ENCODE results near the gene RECQL5.

The RECQL5 gene

GRCh38 chr17:75652934-75653549 lies 13.9 kb downstream of the RECQL5 start:
- no peak overlapping the region for H3K9ac ChIP-seq (ENCODE audit: low read depth in 1 of 2, low read length in 2 of 2)
- H3K4me1 ChIP-seq (ENCODE audit: control insufficient read depth in 1 of 2, insufficient read depth in 2 of 2, low read length in 2 of 2), result no peaks in the 10 kb centered on the region
- no peak overlapping the region for H3K27ac ChIP-seq (ENCODE audit: low read depth, low read length)
- no peak overlapping the region for H3K4me3 ChIP-seq (ENCODE audit: low read depth in 1 of 2, low read length in 2 of 2)
- H3K36me3 ChIP-seq (ENCODE audit: control insufficient read depth in 1 of 2, insufficient read depth in 2 of 2, low read length in 2 of 2), result peaks cover 15 to 49% of the 10 kb centered on the region in 2 donors
- H3K27me3 ChIP-seq (ENCODE audit: control insufficient read depth in 1 of 2, insufficient read depth in 2 of 2, low read length in 2 of 2), result no peaks in the 10 kb centered on the region
- no peaks in the 10 kb centered on the region for H3K9me3 ChIP-seq (ENCODE audit: control insufficient read depth in 1 of 2, low read length in 2 of 2)

DNA sequence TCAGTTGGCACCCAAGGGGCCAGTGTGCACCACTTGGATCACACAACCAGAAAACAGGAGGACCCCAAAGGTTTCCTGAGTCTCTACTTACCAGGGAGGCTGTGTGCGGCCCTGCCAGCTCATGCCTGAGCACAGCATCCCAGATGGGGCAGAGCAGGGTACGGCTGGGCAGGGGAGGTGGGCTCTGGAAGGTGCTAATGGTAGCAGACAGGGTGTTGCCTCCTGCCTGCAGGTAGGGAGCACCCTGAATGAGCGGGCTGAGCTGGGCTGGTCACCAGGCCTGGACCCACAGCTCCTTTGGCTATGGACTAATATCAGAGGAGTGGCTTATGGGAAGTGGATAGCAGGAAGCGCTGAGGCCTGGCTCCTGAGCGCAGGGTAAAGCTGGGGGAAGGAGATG lies 14.6 kb downstream of the RECQL5 start:
- Histone ChIP-seq H3K36me3 (ENCODE audit: control insufficient read depth in 1 of 2, insufficient read depth in 2 of 2, low read length in 2 of 2) (peaks cover 15 to 45% of the 10 kb centered on the region in 2 donors), H3K4me1 (ENCODE audit: control insufficient read depth in 1 of 2, insufficient read depth in 2 of 2, low read length in 2 of 2) (no peaks in the 10 kb centered on the region), H3K27me3 (ENCODE audit: control insufficient read depth in 1 of 2, insufficient read depth in 2 of 2, low read length in 2 of 2) (no peaks in the 10 kb centered on the region), H3K4me3 (ENCODE audit: low read depth in 1 of 2, low read length in 2 of 2) (no peak overlapping the region), H3K9ac (ENCODE audit: low read depth in 1 of 2, low read length in 2 of 2) (no peak overlapping the region), H3K9me3 (ENCODE audit: control insufficient read depth in 1 of 2, low read length in 2 of 2) (no peaks in the 10 kb centered on the region), H3K27ac (ENCODE audit: low read depth, low read length) (no peak overlapping the region)

- peaks cover 15 to 41% of the 10 kb centered on the region in 2 donors for H3K36me3 ChIP-seq (ENCODE audit: control insufficient read depth in 1 of 2, insufficient read depth in 2 of 2, low read length in 2 of 2)
Observed at GRCh38 chr17:75650874-75651273, 16.1 kb downstream of the RECQL5 start.

DNA sequence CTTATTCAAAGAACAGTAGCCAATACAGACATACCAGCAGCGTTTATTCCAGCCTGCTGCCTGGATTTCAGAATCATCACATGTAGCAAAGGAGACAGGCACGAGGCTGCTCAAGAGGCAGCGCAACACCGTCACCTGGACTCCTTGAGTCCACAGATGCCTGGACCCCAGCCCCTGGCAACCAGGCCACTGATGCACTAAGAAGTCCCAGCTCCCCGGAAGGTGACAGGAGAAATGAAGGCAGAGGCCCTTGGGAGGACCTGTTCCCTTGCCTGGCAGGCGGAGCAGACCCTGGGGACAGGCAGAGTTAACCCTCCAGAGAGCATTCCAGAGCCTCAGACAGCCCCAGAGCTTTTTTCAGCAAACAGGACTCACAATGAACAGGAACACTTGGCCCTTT lies 17.3 kb downstream of the RECQL5 start:
- Histone ChIP-seq H3K4me3 (ENCODE audit: low read depth in 1 of 2, low read length in 2 of 2) (no peak overlapping the region), H3K36me3 (ENCODE audit: control insufficient read depth in 1 of 2, insufficient read depth in 2 of 2, low read length in 2 of 2) (peaks cover 15 to 39% of the 10 kb centered on the region in 2 donors), H3K27me3 (ENCODE audit: control insufficient read depth in 1 of 2, insufficient read depth in 2 of 2, low read length in 2 of 2) (no peaks in the 10 kb centered on the region), H3K9ac (ENCODE audit: low read depth in 1 of 2, low read length in 2 of 2) (no peak overlapping the region), H3K27ac (ENCODE audit: low read depth, low read length) (no peak overlapping the region), H3K9me3 (ENCODE audit: control insufficient read depth in 1 of 2, low read length in 2 of 2) (no peaks in the 10 kb centered on the region), H3K4me1 (ENCODE audit: control insufficient read depth in 1 of 2, insufficient read depth in 2 of 2, low read length in 2 of 2) (peaks cover 17 to 22% of the 10 kb centered on the region in 2 donors)

More at GRCh38 chr17:75650874-75651273, 16.1 kb downstream of the RECQL5 start:
- Histone ChIP-seq H3K4me1 (ENCODE audit: control insufficient read depth in 1 of 2, insufficient read depth in 2 of 2, low read length in 2 of 2) (peaks cover 8 to 12% of the 10 kb centered on the region in 2 donors), H3K4me3 (ENCODE audit: low read depth in 1 of 2, low read length in 2 of 2) (no peak overlapping the region), H3K27me3 (ENCODE audit: control insufficient read depth in 1 of 2, insufficient read depth in 2 of 2, low read length in 2 of 2) (no peaks in the 10 kb centered on the region), H3K27ac (ENCODE audit: low read depth, low read length) (no peak overlapping the region), H3K9ac (ENCODE audit: low read depth in 1 of 2, low read length in 2 of 2) (no peak overlapping the region), H3K9me3 (ENCODE audit: control insufficient read depth in 1 of 2, low read length in 2 of 2) (no peaks in the 10 kb centered on the region)

DNA sequence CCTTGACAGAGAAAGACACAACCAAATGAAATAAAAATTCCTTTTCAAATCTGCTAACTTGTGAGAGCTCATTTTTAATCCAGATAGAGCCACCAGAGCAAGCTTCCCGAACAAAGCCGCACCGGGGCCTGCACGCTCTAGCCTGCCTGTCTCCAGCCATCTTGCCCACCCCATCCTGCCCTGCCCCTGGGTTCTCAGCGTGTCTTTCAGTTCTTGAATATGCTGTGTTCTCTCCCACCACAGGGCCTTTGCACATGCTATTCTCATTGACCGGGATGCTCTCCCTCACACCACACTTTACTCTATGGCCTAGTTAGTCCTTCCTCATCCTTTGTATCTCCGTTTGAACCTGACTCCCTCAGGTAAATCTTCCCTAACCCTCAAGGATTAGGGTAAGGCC lies 19.0 kb downstream of the RECQL5 start:
- Histone ChIP-seq H3K27ac (ENCODE audit: low read depth, low read length) (no peak overlapping the region), H3K36me3 (ENCODE audit: control insufficient read depth in 1 of 2, insufficient read depth in 2 of 2, low read length in 2 of 2) (peaks cover 15 to 30% of the 10 kb centered on the region in 2 donors), H3K9ac (ENCODE audit: low read depth in 1 of 2, low read length in 2 of 2) (no peak overlapping the region), H3K4me3 (ENCODE audit: low read depth in 1 of 2, low read length in 2 of 2) (no peak overlapping the region), H3K4me1 (ENCODE audit: control insufficient read depth in 1 of 2, insufficient read depth in 2 of 2, low read length in 2 of 2) (peaks cover 18 to 28% of the 10 kb centered on the region in 2 donors), H3K9me3 (ENCODE audit: control insufficient read depth in 1 of 2, low read length in 2 of 2) (no peaks in the 10 kb centered on the region), H3K27me3 (ENCODE audit: control insufficient read depth in 1 of 2, insufficient read depth in 2 of 2, low read length in 2 of 2) (no peaks in the 10 kb centered on the region)

GRCh38 chr17:75647061-75647460 lies 19.9 kb downstream of the RECQL5 start:
- H3K9me3 ChIP-seq (ENCODE audit: control insufficient read depth in 1 of 2, low read length in 2 of 2), result no peaks in the 10 kb centered on the region
- H3K4me1 ChIP-seq (ENCODE audit: control insufficient read depth in 1 of 2, insufficient read depth in 2 of 2, low read length in 2 of 2), result peaks cover 24 to 37% of the 10 kb centered on the region in 2 donors
- H3K27me3 ChIP-seq (ENCODE audit: control insufficient read depth in 1 of 2, insufficient read depth in 2 of 2, low read length in 2 of 2), result no peaks in the 10 kb centered on the region
- peak overlapping the region; percentile 55 to 63 for H3K9ac ChIP-seq (ENCODE audit: low read depth in 1 of 2, low read length in 2 of 2)
- no peak overlapping the region for H3K4me3 ChIP-seq (ENCODE audit: low read depth in 1 of 2, low read length in 2 of 2)
- peaks cover 15 to 24% of the 10 kb centered on the region in 2 donors for H3K36me3 ChIP-seq (ENCODE audit: control insufficient read depth in 1 of 2, insufficient read depth in 2 of 2, low read length in 2 of 2)
- peak overlapping the region; percentile 93 for H3K27ac ChIP-seq (ENCODE audit: low read depth, low read length)

GRCh38 chr17:75646638-75646992 lies 20.3 kb downstream of the RECQL5 start:
- Histone ChIP-seq H3K27me3 (ENCODE audit: control insufficient read depth in 1 of 2, insufficient read depth in 2 of 2, low read length in 2 of 2) (no peaks in the 10 kb centered on the region), H3K9me3 (ENCODE audit: control insufficient read depth in 1 of 2, low read length in 2 of 2) (no peaks in the 10 kb centered on the region), H3K9ac (ENCODE audit: low read depth in 1 of 2, low read length in 2 of 2) (peak overlapping the region; percentile 55 to 63), H3K27ac (ENCODE audit: low read depth, low read length) (peak overlapping the region; percentile 93), H3K4me3 (ENCODE audit: low read depth in 1 of 2, low read length in 2 of 2) (peak overlapping the region; percentile 27 to 47), H3K36me3 (ENCODE audit: control insufficient read depth in 1 of 2, insufficient read depth in 2 of 2, low read length in 2 of 2) (peaks cover 15 to 24% of the 10 kb centered on the region in 2 donors), H3K4me1 (ENCODE audit: control insufficient read depth in 1 of 2, insufficient read depth in 2 of 2, low read length in 2 of 2) (peaks cover 29 to 41% of the 10 kb centered on the region in 2 donors)

GRCh38 chr17:75645889-75646637 lies 20.9 kb downstream of the RECQL5 start:
- H3K4me1 ChIP-seq (ENCODE audit: control insufficient read depth in 1 of 2, insufficient read depth in 2 of 2, low read length in 2 of 2), result peaks cover 30 to 47% of the 10 kb centered on the region in 2 donors
- peak overlapping the region; percentile 27 to 47 for H3K4me3 ChIP-seq (ENCODE audit: low read depth in 1 of 2, low read length in 2 of 2)
- H3K9me3 ChIP-seq (ENCODE audit: control insufficient read depth in 1 of 2, low read length in 2 of 2), result no peaks in the 10 kb centered on the region
- H3K36me3 ChIP-seq (ENCODE audit: control insufficient read depth in 1 of 2, insufficient read depth in 2 of 2, low read length in 2 of 2), result peaks cover 15 to 21% of the 10 kb centered on the region in 2 donors
- H3K27ac ChIP-seq (ENCODE audit: low read depth, low read length), result peak overlapping the region; percentile 93
- peak overlapping the region; percentile 55 to 63 for H3K9ac ChIP-seq (ENCODE audit: low read depth in 1 of 2, low read length in 2 of 2)
- H3K27me3 ChIP-seq (ENCODE audit: control insufficient read depth in 1 of 2, insufficient read depth in 2 of 2, low read length in 2 of 2), result no peaks in the 10 kb centered on the region

- Histone ChIP-seq H3K9me3 (ENCODE audit: control insufficient read depth in 1 of 2, low read length in 2 of 2) (no peaks in the 10 kb centered on the region), H3K4me3 (ENCODE audit: low read depth in 1 of 2, low read length in 2 of 2) (peak overlapping the region in 1 of 2 donors; percentile 3), H3K4me1 (ENCODE audit: control insufficient read depth in 1 of 2, insufficient read depth in 2 of 2, low read length in 2 of 2) (peaks cover 33 to 52% of the 10 kb centered on the region in 2 donors), H3K27me3 (ENCODE audit: control insufficient read depth in 1 of 2, insufficient read depth in 2 of 2, low read length in 2 of 2) (no peaks in the 10 kb centered on the region), H3K9ac (ENCODE audit: low read depth in 1 of 2, low read length in 2 of 2) (peak overlapping the region; percentile 55 to 56), H3K36me3 (ENCODE audit: control insufficient read depth in 1 of 2, insufficient read depth in 2 of 2, low read length in 2 of 2) (peaks cover 10 to 16% of the 10 kb centered on the region in 2 donors), H3K27ac (ENCODE audit: low read depth, low read length) (peak overlapping the region; percentile 93)
Observed at GRCh38 chr17:75645501-75645888, 21.5 kb downstream of the RECQL5 start.

DNA sequence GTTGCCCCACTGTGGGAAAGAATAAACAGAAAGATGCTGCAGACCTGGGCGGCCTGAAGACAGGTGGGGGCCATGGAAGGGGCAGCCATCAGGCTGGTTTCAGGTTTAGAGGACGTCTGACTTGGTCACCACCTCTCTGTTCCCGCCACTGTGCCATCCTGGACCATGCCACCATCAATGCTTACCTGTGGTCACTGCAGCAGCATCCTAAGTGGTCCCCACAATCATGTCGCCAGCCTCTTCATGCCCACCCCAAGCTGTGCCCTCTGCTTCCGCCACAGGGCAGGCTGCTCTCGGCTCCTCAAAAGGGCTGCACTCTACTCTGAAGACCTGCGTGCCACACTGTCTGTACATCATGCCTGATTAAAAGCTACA lies 23.3 kb downstream of the RECQL5 start:
- H3K36me3 ChIP-seq (ENCODE audit: control insufficient read depth in 1 of 2, insufficient read depth in 2 of 2, low read length in 2 of 2), result peaks cover 0 to 5% of the 10 kb centered on the region in 2 donors
- peaks cover 42 to 62% of the 10 kb centered on the region in 2 donors for H3K4me1 ChIP-seq (ENCODE audit: control insufficient read depth in 1 of 2, insufficient read depth in 2 of 2, low read length in 2 of 2)
- no peak overlapping the region for H3K4me3 ChIP-seq (ENCODE audit: low read depth in 1 of 2, low read length in 2 of 2)
- no peaks in the 10 kb centered on the region for H3K9me3 ChIP-seq (ENCODE audit: control insufficient read depth in 1 of 2, low read length in 2 of 2)
- H3K27ac ChIP-seq (ENCODE audit: low read depth, low read length), result no peak overlapping the region
- no peak overlapping the region for H3K9ac ChIP-seq (ENCODE audit: low read depth in 1 of 2, low read length in 2 of 2)
- no peaks in the 10 kb centered on the region for H3K27me3 ChIP-seq (ENCODE audit: control insufficient read depth in 1 of 2, insufficient read depth in 2 of 2, low read length in 2 of 2)
